ENCODE results near the gene GZMM. TPM values are rescaled to one million over a fixed set of nuclear protein-coding genes. Genes with fewer than 3 reads are reported as not detected.

Gene GZMM
- total RNA-seq, 1 donor from 2014 or later: 0.41 TPM

- no peak for FAIRE-seq
- no peak for DNase-seq (ENCODE audit: low spot score in 2 of 2)
These were observed 10.3 kb upstream of the GZMM start for GRCh38 chr19:533364-534058.

GRCh38 chr19:534088-534487 lies 9.8 kb upstream of the GZMM start:
- FAIRE-seq (no peak), DNase-seq (ENCODE audit: low spot score in 2 of 2) (no peak)

GRCh38 chr19:535017-535835 lies 8.6 kb upstream of the GZMM start:
- FAIRE-seq: no peak
- DNase-seq (ENCODE audit: low spot score in 2 of 2): no peak

- FAIRE-seq: no peak
These were observed 7.6 kb upstream of the GZMM start for GRCh38 chr19:536031-536880.

GRCh38 chr19:536881-537404 lies 6.9 kb upstream of the GZMM start:
- DNase-seq (ENCODE audit: low spot score in 2 of 2): no peak
- no peak for FAIRE-seq

More at GRCh38 chr19:536031-536880, 7.6 kb upstream of the GZMM start:
- no peak for DNase-seq (ENCODE audit: low spot score in 2 of 2)

- no peak for DNase-seq (ENCODE audit: low spot score in 2 of 2)
- no peak for FAIRE-seq
These were observed 5.0 kb upstream of the GZMM start for GRCh38 chr19:538641-539428.

- no peak for DNase-seq (ENCODE audit: low spot score in 2 of 2)
These were observed 4.3 kb upstream of the GZMM start for GRCh38 chr19:539429-540030.

GRCh38 chr19:540867-541637 lies 2.8 kb upstream of the GZMM start:
- FAIRE-seq (no peak), DNase-seq (ENCODE audit: low spot score in 2 of 2) (no peak)

More at GRCh38 chr19:539429-540030, 4.3 kb upstream of the GZMM start:
- FAIRE-seq: no peak

- DNase-seq (ENCODE audit: low spot score in 2 of 2) (no peak), FAIRE-seq (no peak)
These were observed 2.2 kb upstream of the GZMM start for GRCh38 chr19:541699-542098.

- FAIRE-seq (no peak), DNase-seq (ENCODE audit: low spot score in 2 of 2) (no peak)
These were observed 1.5 kb upstream of the GZMM start for GRCh38 chr19:542173-542866.

GRCh38 chr19:547117-547516 lies 3.3 kb downstream of the GZMM start:
- DNase-seq (ENCODE audit: low spot score in 2 of 2): no peak
- FAIRE-seq: no peak

GRCh38 chr19:547836-548720 lies 4.2 kb downstream of the GZMM start:
- no peak for FAIRE-seq
- DNase-seq (ENCODE audit: low spot score in 2 of 2): no peak

- no peak for DNase-seq (ENCODE audit: low spot score in 2 of 2)
- FAIRE-seq: no peak
These were observed 5.3 kb downstream of the GZMM start for GRCh38 chr19:548886-549830.

GRCh38 chr19:554817-555216 lies 11.0 kb downstream of the GZMM start:
- DNase-seq (ENCODE audit: low spot score in 2 of 2): no peak
- no peak for FAIRE-seq

GRCh38 chr19:555474-555808 lies 11.6 kb downstream of the GZMM start:
- FAIRE-seq: no peak
- DNase-seq (ENCODE audit: low spot score in 2 of 2): no peak

All from frontal cortex (tissue), 4 donors.